GM21526 (cell line): Measurements from ENCODE around the gene PRKAG2.

ENCODE experiments used
- ATAC-seq: cut with Tn5 transposase; IDR thresholded peaks from one replicate; pipeline ENCODE4 v1.9.1; 2021; ENCODE audit warnings: moderate library complexity; ENCODE audit not compliant: unreplicated experiment, low FRiP score

Gene PRKAG2

GRCh38 chr7:151723321-151723720, 153.6 kb downstream of the PRKAG2 start:
- ATAC-seq = no peak

- no peak for ATAC-seq
These were observed 154.4 kb downstream of the PRKAG2 start for GRCh38 chr7:151722533-151722932.

- no peak for ATAC-seq
These were observed 155.2 kb downstream of the PRKAG2 start for GRCh38 chr7:151721694-151722093.

GRCh38 chr7:151721236-151721635, 155.7 kb downstream of the PRKAG2 start:
- no peak for ATAC-seq

- ATAC-seq = no peak
These were observed 156.6 kb downstream of the PRKAG2 start for GRCh38 chr7:151720280-151720679.

GRCh38 chr7:151719897-151720242, 157.0 kb downstream of the PRKAG2 start:
- ATAC-seq = no peak

GRCh38 chr7:151719031-151719896, 157.7 kb downstream of the PRKAG2 start:
- ATAC-seq = no peak

GRCh38 chr7:151717918-151718317, 159.0 kb downstream of the PRKAG2 start:
- no peak for ATAC-seq

- no peak for ATAC-seq
These were observed 159.5 kb downstream of the PRKAG2 start for GRCh38 chr7:151717415-151717814.

GRCh38 chr7:151716323-151716722, 160.6 kb downstream of the PRKAG2 start:
- ATAC-seq = no peak

GRCh38 chr7:151715666-151716315, 161.1 kb downstream of the PRKAG2 start:
- no peak for ATAC-seq

GRCh38 chr7:151714201-151714600, 162.7 kb downstream of the PRKAG2 start:
- no peak for ATAC-seq

GRCh38 chr7:151712810-151713125, 164.1 kb downstream of the PRKAG2 start:
- ATAC-seq = no peak

GRCh38 chr7:151711906-151712809, 164.8 kb downstream of the PRKAG2 start:
- no peak for ATAC-seq

- ATAC-seq = no peak
These were observed 165.5 kb downstream of the PRKAG2 start for GRCh38 chr7:151711435-151711872.

GRCh38 chr7:151710646-151711434, 166.1 kb downstream of the PRKAG2 start:
- ATAC-seq = no peak

GRCh38 chr7:151710121-151710640, 166.7 kb downstream of the PRKAG2 start:
- no peak for ATAC-seq

GRCh38 chr7:151709141-151710038, 167.5 kb downstream of the PRKAG2 start:
- ATAC-seq = no peak

GRCh38 chr7:151708610-151709009, 168.3 kb downstream of the PRKAG2 start:
- no peak for ATAC-seq
